NK-92 (cell line): Measurements from ENCODE around the gene ZNF814.
"Not testable (repeated sequence)": the region's sequence is repeated elsewhere in the genome, so short reads cannot be mapped to it uniquely, and the experiment has no call there.

ENCODE experiments used
- DNase-seq: peaks from one replicate; lab custom pipeline; 2025; ENCODE audit not compliant: unreplicated experiment; lab: John Stamatoyannopoulos, UW

Gene ZNF814

GRCh38 chr19:57817976-57818375 is 70.9 kb downstream of the ZNF814 start:
- no peak for DNase-seq

- no peak for DNase-seq
Observed at GRCh38 chr19:57816652-57817051, 72.2 kb downstream of the ZNF814 start.

DNA sequence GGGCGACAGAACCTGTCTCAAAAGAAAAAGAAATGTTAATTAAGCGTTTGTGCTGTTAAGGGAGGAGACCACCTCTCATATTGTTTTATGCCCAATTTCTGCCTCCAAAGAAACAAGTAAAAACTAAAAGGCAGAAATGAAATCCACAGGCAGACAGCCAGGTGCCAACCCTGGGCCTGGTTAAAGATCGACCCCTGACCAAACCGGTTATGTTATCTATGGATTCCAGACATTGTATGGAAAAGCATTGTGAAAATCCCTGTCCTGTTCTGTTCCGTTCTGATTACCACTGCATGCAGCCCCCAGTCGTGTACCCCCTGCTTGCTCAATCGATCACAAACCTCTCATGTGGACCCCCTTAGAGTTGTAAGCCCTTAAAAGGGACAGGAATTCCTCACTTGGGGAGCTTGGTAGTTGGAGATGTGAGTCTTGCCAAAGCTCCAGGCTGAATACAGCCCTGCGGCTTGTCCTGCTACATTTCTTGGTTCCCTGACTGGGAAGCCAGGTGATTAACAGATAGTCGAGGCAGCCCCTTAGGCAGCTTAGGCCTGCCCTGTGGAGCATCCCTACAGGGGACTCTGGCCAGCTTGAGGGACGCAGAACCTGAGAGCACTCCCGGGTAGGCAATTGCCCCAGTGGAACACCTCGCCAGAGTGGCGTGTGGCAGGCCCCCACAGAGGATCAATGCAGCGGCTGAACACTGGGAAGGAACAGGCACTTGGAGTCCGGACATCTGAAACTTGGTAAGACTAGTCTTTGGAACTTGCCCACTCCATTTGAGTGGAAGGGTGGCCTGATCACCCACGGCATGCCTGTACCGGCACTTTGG is 73.4 kb downstream of the ZNF814 start:
- no peak for DNase-seq

GRCh38 chr19:57814505-57815246 is 74.2 kb downstream of the ZNF814 start, which contains the start of gene ZNF552:
ZNF552 (minus strand) TSS chr19:57814913; CDS start chr19:57814743, 170 bp downstream.
- DNase-seq = no peak

DNA sequence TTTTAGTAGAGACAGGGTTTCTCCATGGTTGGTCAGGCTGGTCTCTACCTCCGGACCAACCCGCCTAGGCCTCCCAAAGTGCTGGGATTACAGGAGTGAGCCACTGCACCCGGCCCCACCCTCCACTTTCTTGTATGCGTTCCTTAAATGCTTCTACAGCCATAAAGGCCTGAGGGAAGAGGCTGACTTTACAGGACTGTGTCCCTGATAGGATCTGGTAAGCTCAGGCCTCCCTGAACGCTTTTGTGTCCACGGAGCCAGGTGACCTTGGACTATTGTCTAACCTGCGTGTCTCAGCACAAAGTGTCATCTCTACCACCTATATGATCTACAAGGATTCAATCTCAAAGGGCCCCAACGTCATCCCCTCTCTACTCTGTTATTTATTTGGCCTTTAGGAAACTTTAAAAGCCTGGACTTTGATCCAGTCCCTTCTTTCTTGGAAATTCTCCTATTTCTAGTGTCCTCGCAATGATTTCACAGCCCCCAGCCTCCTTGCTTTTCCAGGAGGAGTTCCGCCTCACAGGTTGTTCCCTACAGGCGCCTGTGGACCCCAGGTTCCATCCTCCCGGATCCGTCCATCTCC is 74.8 kb downstream of the ZNF814 start:
- DNase-seq = no peak

GRCh38 chr19:57812975-57813820 is 75.6 kb downstream of the ZNF814 start:
- not testable (repeated sequence) for DNase-seq

GRCh38 chr19:57812226-57812625 is 76.6 kb downstream of the ZNF814 start:
- DNase-seq = no peak

DNA sequence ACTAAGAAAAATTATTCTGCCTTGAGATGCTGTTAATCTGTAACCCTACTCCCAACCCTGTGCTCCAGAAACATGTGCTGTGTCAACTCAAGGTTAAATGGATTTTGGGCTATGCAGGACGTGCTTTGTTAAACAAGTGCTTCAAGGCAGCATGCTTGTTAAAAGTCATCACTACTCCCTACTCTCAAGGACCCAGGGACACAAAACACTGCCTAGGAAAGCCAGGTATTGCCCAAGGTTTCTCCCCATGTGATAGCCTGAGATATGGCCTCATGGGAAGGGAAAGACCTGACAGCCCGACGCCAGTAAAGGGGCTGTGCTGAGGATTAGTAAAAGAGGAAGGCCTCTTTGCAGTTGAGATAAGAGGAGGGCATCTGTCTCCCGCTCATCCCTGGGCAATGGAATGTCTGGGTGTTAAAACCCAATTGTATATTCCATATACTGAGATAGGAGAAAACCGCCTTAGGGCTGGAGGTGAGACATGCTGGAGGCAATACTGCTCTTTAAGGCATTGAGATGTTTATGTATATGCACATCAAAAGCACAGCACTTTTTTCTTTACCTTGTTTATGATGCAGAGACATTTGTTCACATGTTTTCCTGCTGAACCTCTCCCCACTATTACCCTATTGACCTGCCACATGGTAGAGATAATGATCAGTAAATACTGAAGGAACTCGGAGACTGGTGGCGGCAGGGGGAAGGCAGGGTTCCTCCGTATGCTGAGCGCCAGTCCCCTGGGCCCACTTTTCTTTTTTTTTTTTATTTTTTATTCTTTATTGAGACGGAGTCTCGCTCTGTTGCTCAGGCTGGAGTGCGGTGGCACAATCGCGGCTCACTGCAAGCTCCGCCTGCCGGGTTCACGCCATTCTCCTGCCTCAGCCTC is 78.2 kb downstream of the ZNF814 start:
- not testable (repeated sequence) for DNase-seq

DNA sequence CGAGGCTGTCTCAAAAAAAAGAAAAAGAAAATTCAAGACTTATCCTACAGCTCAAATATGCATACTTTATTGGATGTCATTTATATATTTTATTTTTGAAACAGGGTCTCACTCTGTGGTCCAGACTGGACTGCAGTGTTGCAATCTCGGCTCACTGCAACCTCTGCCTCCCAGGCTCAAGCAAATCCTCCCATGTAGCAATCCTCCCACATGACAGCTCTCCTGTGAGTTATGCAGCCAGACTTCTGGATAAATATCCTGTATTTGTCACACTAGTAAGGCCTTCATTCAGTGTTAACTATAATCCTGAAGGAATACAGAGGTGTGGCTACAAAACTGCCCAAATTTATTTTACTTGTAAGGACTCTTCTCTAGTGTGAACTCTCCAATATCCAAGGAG is 81.3 kb downstream of the ZNF814 start:
- no peak for DNase-seq

GRCh38 chr19:57803594-57804325 is 85.1 kb downstream of the ZNF814 start:
- DNase-seq = no peak

GRCh38 chr19:57803265-57803593 is 85.6 kb downstream of the ZNF814 start:
- no peak for DNase-seq

DNA sequence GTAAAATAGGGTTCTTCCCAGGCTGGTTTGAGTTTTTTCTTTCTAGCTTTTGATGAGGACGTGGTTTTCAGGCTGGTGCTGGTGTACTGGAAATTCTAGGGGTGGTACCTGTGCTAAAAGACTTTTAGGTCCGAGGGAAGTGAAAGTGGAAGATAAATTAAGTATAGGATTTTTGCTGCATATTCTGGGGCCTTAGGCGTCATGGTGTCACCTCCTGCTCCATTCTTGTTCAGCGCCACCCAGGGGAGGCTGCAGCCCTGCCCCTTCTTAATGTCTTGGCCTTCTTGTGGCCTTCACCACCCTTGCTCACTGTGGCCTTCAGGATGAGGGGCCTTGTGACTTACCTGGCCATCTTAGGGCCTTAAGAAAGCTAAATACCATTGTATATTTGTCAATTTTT is 86.6 kb downstream of the ZNF814 start:
- no peak for DNase-seq

- no peak for DNase-seq
Observed at GRCh38 chr19:57800696-57801095, 88.1 kb downstream of the ZNF814 start.
